GM13977 (cell line): Measurements from ENCODE around the gene RCCD1.

Experiments used
- DNase-seq: peaks from one replicate; pipeline ENCODE4 v3.0.0; 2012; ENCODE audit warnings: low spot score
- CTCF ChIP-seq: IDR thresholded peaks from 2 replicates; pipeline ENCODE4 v1.5.1; 2012; ENCODE audit warnings: mild to moderate bottlenecking, control low read depth; ENCODE audit not compliant: insufficient read depth; ENCODE audit errors: extremely low read depth, missing control alignments
- in situ Hi-C: fragments of 300-500 bp; cut with MboI; formaldehyde crosslinking; loops from one replicate; pipeline ENCODE4 v1.12.0; 2022; ENCODE audit warnings: low sequenced_read_pairs, low pct_unique_long_range_greater_than_20kb, mixed read lengths, inconsistent platforms; ENCODE audit not compliant: unreplicated experiment

Gene RCCD1

GRCh38 chr15:90967206-90967605, 12.5 kb downstream of the RCCD1 start:
- TF ChIP-seq CTCF = no peak
- in situ Hi-C loops = no loop called here
- no peak for DNase-seq

- TF ChIP-seq CTCF = no peak
- in situ Hi-C loops = no loop called here
- DNase-seq = no peak
These were observed 13.8 kb downstream of the RCCD1 start for GRCh38 chr15:90968434-90968833.

- no peak for DNase-seq
- in situ Hi-C loops = no loop called here
- TF ChIP-seq CTCF = no peak
These were observed 15.6 kb downstream of the RCCD1 start for GRCh38 chr15:90970274-90970673.

GRCh38 chr15:90972133-90972532, 17.4 kb downstream of the RCCD1 start:
- TF ChIP-seq CTCF = no peak
- in situ Hi-C loops = no loop called here

GRCh38 chr15:90974216-90974615, 19.5 kb downstream of the RCCD1 start:
- no peak for TF ChIP-seq CTCF

More at GRCh38 chr15:90972133-90972532, 17.4 kb downstream of the RCCD1 start:
- DNase-seq = no peak

GRCh38 chr15:90979582-90979981, 24.9 kb downstream of the RCCD1 start:
- in situ Hi-C loops = no loop called here
- DNase-seq = no peak
- TF ChIP-seq CTCF = no peak

More at GRCh38 chr15:90974216-90974615, 19.5 kb downstream of the RCCD1 start:
- in situ Hi-C loops = no loop called here
- DNase-seq = no peak

GRCh38 chr15:90981681-90982080, 27.0 kb downstream of the RCCD1 start:
- TF ChIP-seq CTCF = no peak
- DNase-seq = no peak
- in situ Hi-C loops = no loop called here
